Sigmoid colon (tissue), 7 donors: ENCODE results near the gene CD9. TPM values are rescaled to one million over a fixed set of nuclear protein-coding genes. Genes with fewer than 3 reads are reported as not detected.

Experiments
- DNase-seq: peaks from one replicate; pipeline ENCODE4 v3.0.0-alpha.2; 2019
- H3K27ac ChIP-seq, 4 donors: fragments of 200-600 bp; sonication (generic); one replicate each; pipeline ENCODE4 v1.5.1; 2016 to 2019; ENCODE audit warnings: mild to moderate bottlenecking in 1 of 4
- H3K27me3 ChIP-seq, 3 donors: fragments of 200-600 bp; sonication (generic); one replicate each; pipeline ENCODE4 v1.5.1; 2019; ENCODE audit warnings: mild to moderate bottlenecking in 1 of 3
- H3K36me3 ChIP-seq, 4 donors: fragments of 200-600 bp; sonication (generic); one replicate each; pipeline ENCODE4 v1.5.1; 2016 to 2019
- H3K4me1 ChIP-seq, 4 donors: fragments of 200-600 bp; sonication (generic); one replicate each; pipeline ENCODE4 v1.5.1; 2017 to 2019
- H3K4me3 ChIP-seq, 4 donors: fragments of 200-600 bp; sonication (generic); one replicate each; pipeline ENCODE4 v1.5.1; 2017 to 2019; ENCODE audit warnings: mild to moderate bottlenecking in 2 of 4, moderate library complexity in 1 of 4
- H3K9me3 ChIP-seq, 4 donors: fragments of 200-600 bp in 3 of 4; sonication (generic) in 3 of 4; one replicate each; pipeline versions ENCODE4 v1.5.1 to v1.6.1; 2013 to 2019
- EP300 ChIP-seq, 4 donors: sonication (generic); formaldehyde crosslinking; IDR thresholded peaks; one replicate each; pipeline ENCODE4 v1.6.1; 2017; ENCODE audit warnings: antibody characterized with exemption in 4 of 4
- POLR2A ChIP-seq, 2 donors: fragments of 450-650 bp; IDR thresholded peaks; one replicate each; pipeline ENCODE4 v1.6.1; 2016; ENCODE audit warnings: antibody characterized with exemption in 2 of 2, mild to moderate bottlenecking in 2 of 2, moderate library complexity in 2 of 2
- POLR2AphosphoS5 ChIP-seq, 4 donors: sonication (generic); formaldehyde crosslinking; IDR thresholded peaks; one replicate each; pipeline ENCODE4 v1.6.1; 2017; ENCODE audit warnings: antibody characterized with exemption in 4 of 4
- WGBS, 2 donors: extraction: QIAGEN DNeasy Blood & Tissue Kit; methylation state at CpG; one replicate each; pipeline ENCODE4 v1.1.7; 2013; 5-methylcytosine and 5-hydroxymethylcytosine counted together
- intact Hi-C: fragments of 100-400 bp; cut with DNase I; formaldehyde crosslinking; loops from one replicate; pipeline ENCODE4 v1.15.1; 2023
- polyA plus RNA-seq, 3 donors: library from polyadenylated mRNA; stranded (reverse); fragments of 200-250 nt; gene quantifications; one replicate each; pipeline ENCODE4 v1.2.3, GENCODE V29; 2013
- total RNA-seq, 4 donors: library from RNA; depleted of rRNA; stranded (reverse); fragments of >200 nt; gene quantifications; one replicate each; pipeline ENCODE4 v1.1.0, GENCODE V29; 2016
- TF ChIP-seq, protein P1 (sequence below), 4 experiments: fragments of 450-650 bp in 3 of 4; fragments of 200-600 bp in 1 of 4; IDR thresholded peaks; one replicate each; pipeline ENCODE4 v1.5.1; 2016 to 2019; ENCODE audit warnings: antibody characterized with exemption in 4 of 4, mild to moderate bottlenecking in 3 of 4, moderate library complexity in 2 of 4
- donor health status: healthy with polysubstance abuse.
- donor health status: Bipolar disorder and iron deficiency.
- donor health status: healthy.

CD9 gene
- total and polyA plus RNA-seq, 7 donors: 180 to 548 (median 335) TPM

DNA sequence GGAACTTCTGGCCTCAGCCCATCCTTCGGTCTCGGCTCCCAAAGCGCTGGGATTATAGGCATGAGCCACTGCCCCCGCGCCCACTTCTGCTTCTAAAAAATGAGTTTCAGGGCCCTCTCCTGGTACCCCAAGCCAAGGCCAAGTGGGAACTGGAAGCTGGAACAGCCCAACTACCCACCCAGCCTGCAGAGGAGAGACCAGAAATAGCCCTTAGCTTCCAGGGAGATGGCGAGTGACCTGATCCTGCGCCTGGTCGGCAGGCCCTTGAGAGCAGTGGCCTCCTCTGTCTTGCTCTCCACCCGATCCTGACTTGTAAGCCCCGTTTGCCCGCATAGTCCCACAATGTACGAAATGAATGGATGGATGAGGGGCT, 79.0 kb downstream of the CD9 start:
- no peak for DNase-seq
- peaks cover 0 to 31% (median 27%) of the 10 kb centered on the region in 4 donors for H3K4me1 ChIP-seq
- H3K27ac ChIP-seq: peak overlapping the region; percentile 84 to 93 (median 91)
- peak overlapping the region in 1 of 4 donors; percentile 61 for H3K4me3 ChIP-seq
- WGBS, 2 donors: 88 to 93% methylated on average over 12 of the region's 12 CpGs
- H3K36me3 ChIP-seq: no peaks in the 10 kb centered on the region
- no peaks in the 10 kb centered on the region for H3K9me3 ChIP-seq
- intact Hi-C loops: loop anchor here (2.0 kb wide), 1 partner anchor 48 kb away; no protein-coding TSS in a partner anchor
- H3K27me3 ChIP-seq: no peaks in the 10 kb centered on the region
- TF ChIP-seq POLR2A (IDR thresholded peaks at IDR 0.05) (no peak), EP300 (IDR thresholded peaks at IDR 0.05) (no peak), POLR2AphosphoS5 (IDR thresholded peaks at IDR 0.05) (no peak)
- TF ChIP-seq, protein P1, sequence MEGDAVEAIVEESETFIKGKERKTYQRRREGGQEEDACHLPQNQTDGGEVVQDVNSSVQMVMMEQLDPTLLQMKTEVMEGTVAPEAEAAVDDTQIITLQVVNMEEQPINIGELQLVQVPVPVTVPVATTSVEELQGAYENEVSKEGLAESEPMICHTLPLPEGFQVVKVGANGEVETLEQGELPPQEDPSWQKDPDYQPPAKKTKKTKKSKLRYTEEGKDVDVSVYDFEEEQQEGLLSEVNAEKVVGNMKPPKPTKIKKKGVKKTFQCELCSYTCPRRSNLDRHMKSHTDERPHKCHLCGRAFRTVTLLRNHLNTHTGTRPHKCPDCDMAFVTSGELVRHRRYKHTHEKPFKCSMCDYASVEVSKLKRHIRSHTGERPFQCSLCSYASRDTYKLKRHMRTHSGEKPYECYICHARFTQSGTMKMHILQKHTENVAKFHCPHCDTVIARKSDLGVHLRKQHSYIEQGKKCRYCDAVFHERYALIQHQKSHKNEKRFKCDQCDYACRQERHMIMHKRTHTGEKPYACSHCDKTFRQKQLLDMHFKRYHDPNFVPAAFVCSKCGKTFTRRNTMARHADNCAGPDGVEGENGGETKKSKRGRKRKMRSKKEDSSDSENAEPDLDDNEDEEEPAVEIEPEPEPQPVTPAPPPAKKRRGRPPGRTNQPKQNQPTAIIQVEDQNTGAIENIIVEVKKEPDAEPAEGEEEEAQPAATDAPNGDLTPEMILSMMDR (IDR thresholded peaks at IDR 0.05): no peak

DNA sequence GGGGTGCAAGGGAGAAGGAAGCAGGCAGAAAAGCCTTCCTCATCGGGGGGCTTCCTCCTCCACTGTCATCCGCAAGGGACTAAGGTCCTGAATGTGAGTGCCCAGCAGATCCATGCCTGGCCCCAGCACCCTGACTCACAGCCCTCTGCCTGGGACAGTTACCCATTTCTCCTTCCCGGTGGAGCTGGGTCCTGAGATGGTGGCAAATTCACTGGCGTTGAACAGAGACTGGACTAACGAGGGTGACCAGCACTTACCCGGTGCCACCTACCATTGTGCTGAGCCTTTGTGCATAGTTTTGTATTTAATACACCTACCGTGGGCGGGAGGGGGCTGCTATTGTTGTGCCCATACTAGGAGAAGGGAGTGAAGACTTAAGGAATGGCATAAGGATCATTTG, 79.4 kb downstream of the CD9 start:
- Histone ChIP-seq H3K27me3 (no peaks in the 10 kb centered on the region), H3K36me3 (no peaks in the 10 kb centered on the region), H3K4me1 (peaks cover 0 to 31% (median 27%) of the 10 kb centered on the region in 4 donors), H3K4me3 (no peak overlapping the region), H3K27ac (peak overlapping the region; percentile 84 to 93 (median 91)), H3K9me3 (no peaks in the 10 kb centered on the region)
- intact Hi-C loops: loop anchor here (2.0 kb wide), 1 partner anchor 49 kb away; no protein-coding TSS in a partner anchor
- WGBS, 2 donors: 68 to 82% methylated on average over 8 of the region's 8 CpGs
- peak; percentile 63 for DNase-seq
- TF ChIP-seq POLR2AphosphoS5 (IDR thresholded peaks at IDR 0.05) (no peak), POLR2A (IDR thresholded peaks at IDR 0.05) (no peak), EP300 (IDR thresholded peaks at IDR 0.05) (no peak)
- TF ChIP-seq, protein P1 (IDR thresholded peaks at IDR 0.05): no peak

DNA sequence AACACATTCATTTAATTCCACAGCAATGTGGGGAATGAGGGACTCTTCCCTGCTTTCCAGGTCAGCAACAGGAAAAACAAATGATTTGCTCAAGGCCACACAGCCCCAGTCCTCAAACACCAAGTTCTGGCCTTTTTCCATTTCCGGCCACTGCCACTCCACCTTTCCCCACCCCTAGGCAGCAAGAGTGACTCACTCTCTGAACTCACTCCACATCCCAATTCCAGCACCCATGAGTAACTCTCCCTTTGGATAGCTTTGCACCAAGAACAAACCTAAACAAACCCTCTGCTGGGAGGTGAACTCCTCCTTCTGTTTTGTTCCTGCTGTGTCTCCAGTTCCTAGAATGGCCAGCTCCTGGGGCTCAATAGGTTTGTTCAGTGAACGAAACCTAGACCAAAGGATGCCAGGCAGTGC, 79.9 kb downstream of the CD9 start:
- Histone ChIP-seq H3K4me1 (peaks cover 0 to 35% (median 27%) of the 10 kb centered on the region in 4 donors), H3K27ac (peak overlapping the region; percentile 84 to 93 (median 91)), H3K27me3 (no peaks in the 10 kb centered on the region), H3K4me3 (no peak overlapping the region), H3K9me3 (no peaks in the 10 kb centered on the region), H3K36me3 (no peaks in the 10 kb centered on the region)
- intact Hi-C loops: no loop called here
- DNase-seq: peak; percentile 84
- peak in 3 of 4 donors; percentile 31 to 67 (median 31) for TF ChIP-seq POLR2AphosphoS5 (IDR thresholded peaks at IDR 0.05)
- TF ChIP-seq EP300 (IDR thresholded peaks at IDR 0.05): no peak
- 44 to 67% methylated on average over 2 of the region's 2 CpGs for WGBS, 2 donors

DNA sequence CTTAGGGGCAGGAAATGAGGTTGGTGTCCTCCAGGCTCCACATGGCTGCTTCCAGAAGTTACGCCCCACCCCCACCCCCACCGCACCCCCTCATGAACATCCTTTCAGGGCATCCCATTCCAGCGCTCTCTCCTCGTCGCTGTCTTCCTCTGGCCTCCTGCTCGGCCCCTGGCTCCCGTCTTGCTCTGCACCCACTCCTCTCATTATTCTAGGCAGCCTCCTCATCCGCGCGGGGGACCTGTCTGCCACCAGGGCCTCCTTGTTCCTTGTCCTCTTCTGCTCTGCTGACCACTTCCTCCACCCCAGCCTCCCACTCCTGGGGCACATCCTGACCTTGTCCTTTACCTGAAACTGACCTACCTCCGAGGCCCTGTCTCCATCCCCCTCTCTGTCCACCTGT, 80.5 kb downstream of the CD9 start:
- peak overlapping the region; percentile 84 to 93 (median 91) for H3K27ac ChIP-seq
- H3K27me3 ChIP-seq: no peaks in the 10 kb centered on the region
- H3K4me3 ChIP-seq: no peak overlapping the region
- peak; percentile 66 for DNase-seq
- no peaks in the 10 kb centered on the region for H3K36me3 ChIP-seq
- intact Hi-C loops: no loop called here
- peaks cover 0 to 38% (median 27%) of the 10 kb centered on the region in 4 donors for H3K4me1 ChIP-seq
- 94% methylated on average over 11 of the region's 11 CpGs for WGBS, 2 donors
- no peaks in the 10 kb centered on the region for H3K9me3 ChIP-seq
- TF ChIP-seq EP300 (IDR thresholded peaks at IDR 0.05) (no peak), POLR2A (IDR thresholded peaks at IDR 0.05) (no peak), POLR2AphosphoS5 (IDR thresholded peaks at IDR 0.05) (no peak)
- TF ChIP-seq, protein P1 (IDR thresholded peaks at IDR 0.05): no peak

DNA sequence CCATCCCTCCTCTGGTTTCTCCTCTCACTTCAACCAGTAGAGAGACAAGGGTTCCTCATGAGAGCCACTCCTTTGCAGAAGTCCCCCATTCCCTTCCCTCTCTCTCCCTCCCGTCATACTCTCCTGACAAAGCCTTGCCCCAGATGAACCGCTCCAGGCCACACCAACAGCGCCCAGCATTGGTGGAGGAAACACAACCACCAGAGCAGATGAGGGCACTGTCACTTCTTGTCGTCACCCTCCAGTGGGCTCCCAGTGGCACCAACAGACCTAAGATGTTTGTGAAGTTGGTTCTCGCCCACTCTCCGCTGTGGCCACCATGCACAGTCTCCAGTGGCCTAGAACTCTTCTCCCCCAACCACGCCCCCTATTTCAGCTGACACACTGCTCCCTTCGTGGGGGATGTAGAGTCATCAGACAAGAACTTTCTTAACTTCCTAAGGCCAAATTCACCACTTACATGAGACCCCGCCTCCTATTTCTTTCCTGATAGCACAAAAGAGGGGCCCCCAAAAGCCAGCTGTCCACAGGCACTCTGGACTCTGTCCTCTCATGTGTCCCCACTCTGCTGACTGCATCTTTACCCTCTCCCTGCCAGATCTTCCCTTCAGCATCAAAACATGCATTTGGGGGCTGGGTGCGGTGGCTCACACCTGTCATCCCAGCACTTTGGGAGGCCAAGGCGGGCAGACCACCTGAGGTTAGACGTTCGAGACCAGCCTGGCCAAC, 81.0 kb downstream of the CD9 start:
- intact Hi-C loops: no loop called here
- WGBS, 2 donors: 93 to 95% methylated on average over 13 of the region's 13 CpGs
- Histone ChIP-seq H3K27me3 (no peaks in the 10 kb centered on the region), H3K4me3 (no peak overlapping the region), H3K4me1 (peaks cover 0 to 38% (median 27%) of the 10 kb centered on the region in 4 donors), H3K9me3 (no peaks in the 10 kb centered on the region), H3K27ac (peak overlapping the region; percentile 84 to 93 (median 91)), H3K36me3 (no peaks in the 10 kb centered on the region)
- no peak for DNase-seq
- TF ChIP-seq EP300 (IDR thresholded peaks at IDR 0.05) (no peak), POLR2AphosphoS5 (IDR thresholded peaks at IDR 0.05) (no peak), POLR2A (IDR thresholded peaks at IDR 0.05) (no peak)
- TF ChIP-seq, protein P1 (IDR thresholded peaks at IDR 0.05): no peak
